RPMI7951 (cell line): ENCODE data around the gene PRKAR2B. TPM values are rescaled to one million over a fixed set of nuclear protein-coding genes. Genes with fewer than 3 reads are reported as not detected.
"Not testable (repeated sequence)": the region's sequence is repeated elsewhere in the genome, so short reads cannot be mapped to it uniquely, and the experiment has no call there.

Source experiments
- DNase-seq: peaks from one replicate; pipeline ENCODE4 v3.0.0-alpha.2; 2012; ENCODE audit warnings: low read depth
- total RNA-seq: library from RNA; depleted of rRNA; stranded (reverse); fragments of >200 nt; shearing (Covaris generic); gene quantifications from 2 replicates; pipeline ENCODE4 v1.2.3, GENCODE V29; 2014

PRKAR2B gene
- total RNA-seq, 1 experiment from 2014 or later = 3.7 TPM

- no peak for DNase-seq
These were observed 33.4 kb downstream of the PRKAR2B start for GRCh38 chr7:107077699-107078516.

GRCh38 chr7:107078517-107078966 is 34.0 kb downstream of the PRKAR2B start:
- DNase-seq = peak; percentile 29

- DNase-seq = no peak
These were observed 34.9 kb downstream of the PRKAR2B start for GRCh38 chr7:107079212-107079940.

- DNase-seq = no peak
These were observed 35.6 kb downstream of the PRKAR2B start for GRCh38 chr7:107080099-107080505.

GRCh38 chr7:107080533-107080932 is 36.0 kb downstream of the PRKAR2B start:
- DNase-seq = no peak

- DNase-seq = no peak
These were observed 40.7 kb downstream of the PRKAR2B start for GRCh38 chr7:107085180-107085579.

- no peak for DNase-seq
These were observed 45.1 kb downstream of the PRKAR2B start for GRCh38 chr7:107089627-107090026.

GRCh38 chr7:107090457-107090856 is 46.0 kb downstream of the PRKAR2B start:
- no peak for DNase-seq

- DNase-seq = no peak
These were observed 46.8 kb downstream of the PRKAR2B start for GRCh38 chr7:107091306-107091705.

- not testable (repeated sequence) for DNase-seq
These were observed 49.2 kb downstream of the PRKAR2B start for GRCh38 chr7:107093671-107094070.

GRCh38 chr7:107099154-107099553 is 54.6 kb downstream of the PRKAR2B start:
- not testable (repeated sequence) for DNase-seq

- no peak for DNase-seq
These were observed 56.3 kb downstream of the PRKAR2B start for GRCh38 chr7:107100824-107101223.

- peak; percentile 89 for DNase-seq
These were observed 58.9 kb downstream of the PRKAR2B start for GRCh38 chr7:107103369-107103768.

GRCh38 chr7:107104801-107105200 is 60.3 kb downstream of the PRKAR2B start:
- DNase-seq = no peak

- no peak for DNase-seq
These were observed 61.2 kb downstream of the PRKAR2B start for GRCh38 chr7:107105591-107106245.

GRCh38 chr7:107108793-107109371 is 64.4 kb downstream of the PRKAR2B start:
- no peak for DNase-seq

- DNase-seq = no peak
These were observed 65.5 kb downstream of the PRKAR2B start for GRCh38 chr7:107109955-107110354.

- peak; percentile 35 for DNase-seq
These were observed 66.7 kb downstream of the PRKAR2B start for GRCh38 chr7:107111196-107111595.

GRCh38 chr7:107113866-107114265 is 69.4 kb downstream of the PRKAR2B start:
- no peak for DNase-seq

GRCh38 chr7:107115114-107115513 is 70.6 kb downstream of the PRKAR2B start:
- DNase-seq = no peak

- DNase-seq = no peak
These were observed 71.4 kb downstream of the PRKAR2B start for GRCh38 chr7:107115762-107116540.
